Measurements from ENCODE around the gene SCG5. TPM values are rescaled to one million over a fixed set of nuclear protein-coding genes. Genes with fewer than 3 reads are reported as not detected.

SCG5 gene
- total RNA-seq, 1 experiment from 2014 or later: 23.9 TPM

- no peaks in the 10 kb centered on the region for H3K79me2 ChIP-seq (ENCODE audit: insufficient read depth, low read length)
- DNase-seq: peak; percentile 49
- WGBS (ENCODE audit: extremely low coverage, insufficient read length, low lambda C conversion rate): no CpG with 5 or more reads among the region's 60 CpGs
Observed at GRCh38 chr15:32718227-32718820, 76.8 kb downstream of the SCG5 start.

More at GRCh38 chr15:32718227-32718820, 76.8 kb downstream of the SCG5 start:
- no peak overlapping the region for H3K23ac ChIP-seq (ENCODE audit: insufficient read length, low read depth, low read length)
- H3K4me3 Mint-ChIP-seq: peak overlapping the region; percentile 59 to 83
- no peak overlapping the region for H4K8ac ChIP-seq (replicated peaks; ENCODE audit: insufficient read length, low read depth, low read length)
- no peak overlapping the region for H3T11ph ChIP-seq (ENCODE audit: low read length)
- no peaks in the 10 kb centered on the region for H4K20me1 ChIP-seq (ENCODE audit: control insufficient read depth, insufficient read depth, insufficient read length)
- no peak overlapping the region for H2BK20ac ChIP-seq (ENCODE audit: low read depth, low read length, poor library complexity, severe bottlenecking)
- no peaks in the 10 kb centered on the region for H3K9me3 ChIP-seq (ENCODE audit: control insufficient read depth, low read depth, low read length)
- no peak overlapping the region for H3K27ac ChIP-seq (ENCODE audit: insufficient read length, low read depth, low read length)
- no peak overlapping the region for H2BK12ac ChIP-seq (ENCODE audit: insufficient read length, low read depth, low read length)
- no peak overlapping the region for H3K18ac ChIP-seq (ENCODE audit: insufficient read length, low read depth, low read length)
- no peaks in the 10 kb centered on the region for H3K4me1 ChIP-seq (ENCODE audit: insufficient read depth, low read length)
- TF ChIP-seq CTCF (conservative IDR thresholded peaks at IDR 0.05): no peak
- no peaks in the 10 kb centered on the region for H3K79me1 ChIP-seq (ENCODE audit: insufficient read depth, low read depth, low read length, poor library complexity, severe bottlenecking)
- no peak overlapping the region for H4K5ac ChIP-seq (ENCODE audit: insufficient read length, low read depth, low read length)
- H3K9ac ChIP-seq (ENCODE audit: extremely low read depth, insufficient read length, low read length): no peak overlapping the region
- H3K4ac ChIP-seq (ENCODE audit: low read depth, low read length): no peak overlapping the region
- H2AFZ ChIP-seq (ENCODE audit: low read length): no peak overlapping the region
- H3K56ac ChIP-seq (ENCODE audit: insufficient read length, low read depth, low read length): no peak overlapping the region
- H2BK120ac ChIP-seq (ENCODE audit: low read depth, low read length, poor library complexity, severe bottlenecking): no peak overlapping the region
- H3K27me3 ChIP-seq (ENCODE audit: insufficient read depth, low read length): peaks cover 50% of the 10 kb centered on the region; the same call in 1 of the 2 replicates
- peaks cover 95% of the 10 kb centered on the region for H3K27me3 Mint-ChIP-seq (ENCODE audit: low read depth)
- peak overlapping the region; percentile 54 for H3K4me2 ChIP-seq (ENCODE audit: insufficient read depth, insufficient read length, low read length)
- no peaks in the 10 kb centered on the region; a peak in 3 of 5 replicates for H3K9me3 Mint-ChIP-seq
- H2BK15ac ChIP-seq (ENCODE audit: low read depth, low read length): no peak overlapping the region
- no peak overlapping the region for H2AK5ac ChIP-seq (ENCODE audit: insufficient read length, low read length)
- H3K36me3 Mint-ChIP-seq (ENCODE audit: insufficient read depth in 1 of 3, low read depth in 3 of 3): no peaks in the 10 kb centered on the region
- peaks cover 18% of the 10 kb centered on the region for H3K23me2 ChIP-seq (ENCODE audit: insufficient read length, low read depth, low read length, poor library complexity, severe bottlenecking)
- H2BK5ac ChIP-seq (ENCODE audit: insufficient read length, low read length): no peak overlapping the region
- H3K4me1 Mint-ChIP-seq: peaks cover 20 to 29% of the 10 kb centered on the region in 2 experiments
- no peak overlapping the region for H3K27ac Mint-ChIP-seq
- H4K91ac ChIP-seq (ENCODE audit: insufficient read length, low read depth, low read length): no peak overlapping the region
- H3K14ac ChIP-seq (ENCODE audit: insufficient read depth, low read length): no peak overlapping the region

All from H9 (cell line).